HL-60 (cell line): ENCODE data around the gene RNF220.

Experiments
- DNase-seq, 2 experiments: peaks; one replicate each; pipeline ENCODE4 v3.0.0-alpha.2; 2010 to 2020; ENCODE audit warnings: low read depth in 1 of 2, low spot score in 1 of 2
- H3K27ac ChIP-seq: fragments of 250-450 bp; sonication (Bioruptor Pico); replicated peaks from 2 replicates; pipeline ENCODE4 v1.5.1; 2020; ENCODE audit warnings: mild to moderate bottlenecking, moderate library complexity
- H3K27me3 ChIP-seq: fragments of 250-450 bp; sonication (Bioruptor Pico); 2 replicates; pipeline ENCODE4 v1.5.1; 2021; ENCODE audit warnings: mild to moderate bottlenecking, moderate library complexity; ENCODE audit not compliant: insufficient read depth, poor library complexity, severe bottlenecking
- H3K4me3 ChIP-seq: replicated peaks from 2 replicates; pipeline ENCODE4 v1.5.1; 2011; ENCODE audit warnings: mild to moderate bottlenecking, control low read depth, low read length; ENCODE audit not compliant: insufficient read depth
- CTCF ChIP-seq: IDR thresholded peaks from one replicate; pipeline ENCODE4 v1.5.1; 2011; ENCODE audit warnings: low read length, control low read depth, inconsistent platforms; ENCODE audit not compliant: insufficient read depth
- GABPA ChIP-seq: IDR thresholded peaks from 2 replicates; pipeline ENCODE4 v1.6.1; 2012; ENCODE audit warnings: low read depth
- POLR2AphosphoS5 ChIP-seq: IDR thresholded peaks from 2 replicates; pipeline ENCODE4 v1.6.1; 2012; ENCODE audit warnings: low read depth
- REST ChIP-seq: IDR thresholded peaks from 2 replicates; pipeline ENCODE4 v1.6.1; 2012; ENCODE audit warnings: low read depth; ENCODE audit not compliant: insufficient replicate concordance
- SPI1 ChIP-seq: IDR thresholded peaks from 2 replicates; pipeline ENCODE4 v1.6.1; 2012; ENCODE audit warnings: low read depth, mild to moderate bottlenecking, borderline replicate concordance

RNF220 gene

GRCh38 chr1:44590475-44590874 is 185.4 kb downstream of the RNF220 start:
- no peak overlapping the region for H3K27ac ChIP-seq
- H3K27me3 ChIP-seq, result no peaks in the 10 kb centered on the region
- no peak for DNase-seq
- no peak for TF ChIP-seq GABPA
- TF ChIP-seq REST, result no peak
- no peak for TF ChIP-seq POLR2AphosphoS5
- no peak overlapping the region for H3K4me3 ChIP-seq

GRCh38 chr1:44591381-44591780 is 186.3 kb downstream of the RNF220 start:
- Histone ChIP-seq H3K4me3 (no peak overlapping the region), H3K27me3 (no peaks in the 10 kb centered on the region), H3K27ac (no peak overlapping the region)
- TF ChIP-seq GABPA (no peak), REST (no peak), POLR2AphosphoS5 (no peak), SPI1 (no peak), CTCF (no peak)
- DNase-seq, result no peak

- no peak for TF ChIP-seq REST
- no peak for TF ChIP-seq GABPA
- TF ChIP-seq SPI1, result no peak
- TF ChIP-seq CTCF, result no peak
- TF ChIP-seq POLR2AphosphoS5, result no peak
- Histone ChIP-seq H3K27me3 (no peaks in the 10 kb centered on the region), H3K27ac (no peak overlapping the region), H3K4me3 (no peak overlapping the region)
- DNase-seq, result no peak
Observed at GRCh38 chr1:44592208-44593145, 187.4 kb downstream of the RNF220 start.
